Activated B cell treated with CpG ODN at 0.5 μM for 24 hours (primary cell): ENCODE measurements around the gene GIGYF2. TPM values are rescaled to one million over a fixed set of nuclear protein-coding genes. Genes with fewer than 3 reads are reported as not detected.

ENCODE experiments used
- ATAC-seq: fragments of 200-7000 bp; cut with Tn5 transposase; one replicate; pipeline ENCODE4 v1.10.0; 2021; ENCODE audit warnings: low read depth, mild to moderate bottlenecking, moderate library complexity
- CTCF ChIA-PET: fragments of 350-600 bp; sonication (Branson Sonifier 250); formaldehyde crosslinking; loops from one replicate; lab custom pipeline; 2021; ENCODE audit warnings: antibody characterized with exemption; lab: Charles Lee
- POLR2A ChIA-PET: fragments of 350-600 bp; sonication (Branson Sonifier 250); formaldehyde crosslinking; loops from one replicate; lab custom pipeline; 2021; ENCODE audit warnings: antibody characterized with exemption; lab: Charles Lee
- DNase-seq: peaks from one replicate; pipeline ENCODE4 v3.0.0; 2022
- H3K27ac Mint-ChIP-seq: one replicate; pipeline ENCODE4 v1.8.0; 2020; ENCODE audit warnings: mixed read lengths
- H3K27me3 Mint-ChIP-seq: one replicate; pipeline ENCODE4 v1.8.0; 2021; ENCODE audit warnings: mixed read lengths
- H3K36me3 Mint-ChIP-seq: one replicate; pipeline ENCODE4 v1.8.0; 2021; ENCODE audit warnings: low read depth, mixed read lengths
- H3K4me1 Mint-ChIP-seq: one replicate; pipeline ENCODE4 v1.8.0; 2021; ENCODE audit warnings: mixed read lengths
- H3K4me3 Mint-ChIP-seq: one replicate; pipeline ENCODE4 v1.8.0; 2020; ENCODE audit warnings: mild to moderate bottlenecking, mixed read lengths
- H3K9me3 Mint-ChIP-seq: one replicate; pipeline ENCODE4 v1.8.0; 2020; ENCODE audit warnings: mixed read lengths
- intact Hi-C: fragments of 100-400 bp; cut with micrococcal nuclease; formaldehyde crosslinking; loops from one replicate; pipeline ENCODE4 v1.15.1; 2024
- total RNA-seq: library from RNA; stranded (reverse); gene quantifications from 2 replicates; pipeline ENCODE4 v1.2.3, GENCODE V29; 2022
- TF ChIP-seq, protein P1 (sequence below): fragments of 200-600 bp; IDR thresholded peaks from one replicate; pipeline ENCODE4 v1.8.0; 2022; ENCODE audit warnings: antibody characterized with exemption, mild to moderate bottlenecking

The GIGYF2 gene
- total RNA-seq, 1 donor from 2014 or later, result 77.9 TPM

DNA sequence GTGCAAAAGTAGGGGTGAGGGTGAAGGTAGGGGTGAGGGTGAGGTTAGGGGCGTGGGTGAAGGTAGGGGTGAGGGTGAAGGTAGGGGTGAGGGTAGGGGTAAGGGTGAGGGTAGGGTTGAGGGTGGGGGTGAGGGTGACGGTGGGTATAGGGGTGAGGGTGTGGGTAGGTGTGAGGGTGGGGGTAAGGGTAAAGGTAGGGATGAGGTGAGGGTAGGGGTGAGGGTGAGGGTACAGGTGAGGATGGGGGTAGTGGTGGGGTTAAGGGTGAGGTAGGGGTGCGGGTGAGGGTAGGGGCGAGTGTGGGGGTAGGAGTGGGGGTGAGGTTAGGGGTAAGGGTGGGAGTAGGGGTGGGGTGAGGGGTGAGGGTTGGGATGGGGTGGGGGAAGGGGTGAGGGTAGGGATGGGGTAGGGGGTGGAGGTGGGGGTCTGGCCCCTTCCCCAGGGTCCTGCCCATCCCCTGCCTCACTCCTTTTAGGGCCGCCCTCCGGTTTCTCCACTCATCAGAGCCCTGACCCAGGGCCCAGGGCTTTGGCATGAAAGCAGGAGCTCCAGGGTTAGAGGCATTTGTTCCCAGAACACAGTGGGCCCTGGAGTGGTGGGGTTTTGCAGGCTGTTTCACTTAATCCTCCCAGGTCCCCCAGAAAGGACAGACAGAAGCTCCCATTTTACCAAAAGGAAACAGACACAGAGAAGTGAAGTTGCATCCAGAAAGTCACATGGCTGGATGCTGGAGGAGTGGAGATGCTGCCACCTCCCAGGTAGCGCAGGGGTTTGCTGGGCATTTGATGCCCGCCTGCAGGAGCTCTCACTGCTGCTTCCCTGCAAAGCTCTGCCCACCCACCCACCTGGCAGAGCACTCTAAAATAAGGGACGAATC is 199.8 kb downstream of the GIGYF2 start:
- Mint-ChIP-seq H3K9me3 (no peaks in the 10 kb centered on the region), H3K4me3 (no peak overlapping the region), H3K27me3 (peaks cover 9% of the 10 kb centered on the region), H3K27ac (no peak overlapping the region), H3K4me1 (no peaks in the 10 kb centered on the region), H3K36me3 (no peaks in the 10 kb centered on the region)
- ATAC-seq, result no peak
- intact Hi-C loops, result no loop called here
- TF ChIP-seq, protein P1, sequence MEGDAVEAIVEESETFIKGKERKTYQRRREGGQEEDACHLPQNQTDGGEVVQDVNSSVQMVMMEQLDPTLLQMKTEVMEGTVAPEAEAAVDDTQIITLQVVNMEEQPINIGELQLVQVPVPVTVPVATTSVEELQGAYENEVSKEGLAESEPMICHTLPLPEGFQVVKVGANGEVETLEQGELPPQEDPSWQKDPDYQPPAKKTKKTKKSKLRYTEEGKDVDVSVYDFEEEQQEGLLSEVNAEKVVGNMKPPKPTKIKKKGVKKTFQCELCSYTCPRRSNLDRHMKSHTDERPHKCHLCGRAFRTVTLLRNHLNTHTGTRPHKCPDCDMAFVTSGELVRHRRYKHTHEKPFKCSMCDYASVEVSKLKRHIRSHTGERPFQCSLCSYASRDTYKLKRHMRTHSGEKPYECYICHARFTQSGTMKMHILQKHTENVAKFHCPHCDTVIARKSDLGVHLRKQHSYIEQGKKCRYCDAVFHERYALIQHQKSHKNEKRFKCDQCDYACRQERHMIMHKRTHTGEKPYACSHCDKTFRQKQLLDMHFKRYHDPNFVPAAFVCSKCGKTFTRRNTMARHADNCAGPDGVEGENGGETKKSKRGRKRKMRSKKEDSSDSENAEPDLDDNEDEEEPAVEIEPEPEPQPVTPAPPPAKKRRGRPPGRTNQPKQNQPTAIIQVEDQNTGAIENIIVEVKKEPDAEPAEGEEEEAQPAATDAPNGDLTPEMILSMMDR, result no peak
- ChIA-PET POLR2A (no interaction called here), CTCF (no interaction called here)
- DNase-seq, result no peak

DNA sequence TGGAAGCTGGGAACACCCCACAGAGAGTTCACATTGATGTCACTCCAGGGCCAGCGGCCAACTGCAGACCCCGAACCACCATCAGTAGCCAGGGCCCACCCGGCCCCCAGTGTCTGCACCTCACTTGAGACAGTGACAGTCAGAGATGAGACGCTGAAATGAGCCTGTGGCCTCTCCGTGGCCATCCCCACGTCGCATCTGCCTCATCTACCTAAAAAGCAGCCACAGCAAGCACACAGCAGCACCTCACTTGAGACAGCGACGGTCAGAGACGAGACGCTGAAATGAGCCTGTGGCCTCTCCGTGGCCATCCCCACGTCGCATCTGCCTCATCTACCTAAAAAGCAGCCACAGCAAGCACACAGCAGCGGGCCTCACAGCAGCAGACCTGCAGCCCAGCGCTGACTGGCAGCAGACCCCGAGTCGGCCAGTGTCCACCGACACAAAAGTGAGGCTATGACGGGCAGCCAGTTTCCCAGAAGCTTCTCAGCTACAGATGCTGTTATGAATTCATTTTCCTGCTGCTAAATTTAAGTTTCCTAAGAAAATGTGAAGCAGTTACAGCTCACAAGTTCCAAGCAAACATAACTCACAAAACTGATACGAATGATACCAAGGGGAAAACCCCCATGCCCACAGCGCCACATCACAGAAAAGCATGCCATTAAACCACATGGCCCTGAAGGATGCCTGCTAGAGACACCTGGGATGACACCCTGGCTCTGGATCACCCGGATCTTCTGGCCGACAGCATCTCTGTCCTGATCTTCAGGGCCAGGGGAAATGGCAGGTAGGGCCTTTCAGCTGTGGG is 200.7 kb downstream of the GIGYF2 start:
- ChIA-PET POLR2A (interaction anchor here (1.0 kb wide), 1 partner anchor 162 kb away, joined by 7 read pairs; the partner anchor contains the start of gene INPP5D), CTCF (no interaction called here)
- no peaks in the 10 kb centered on the region for H3K9me3 Mint-ChIP-seq
- no peak for DNase-seq
- H3K36me3 Mint-ChIP-seq, result no peaks in the 10 kb centered on the region
- intact Hi-C loops, result no loop called here
- H3K27me3 Mint-ChIP-seq, result peaks cover under 1% of the 10 kb centered on the region
- H3K4me3 Mint-ChIP-seq, result no peak overlapping the region
- TF ChIP-seq, protein P1, result no peak
- no peak for ATAC-seq
- H3K4me1 Mint-ChIP-seq, result no peaks in the 10 kb centered on the region
- no peak overlapping the region for H3K27ac Mint-ChIP-seq

DNA sequence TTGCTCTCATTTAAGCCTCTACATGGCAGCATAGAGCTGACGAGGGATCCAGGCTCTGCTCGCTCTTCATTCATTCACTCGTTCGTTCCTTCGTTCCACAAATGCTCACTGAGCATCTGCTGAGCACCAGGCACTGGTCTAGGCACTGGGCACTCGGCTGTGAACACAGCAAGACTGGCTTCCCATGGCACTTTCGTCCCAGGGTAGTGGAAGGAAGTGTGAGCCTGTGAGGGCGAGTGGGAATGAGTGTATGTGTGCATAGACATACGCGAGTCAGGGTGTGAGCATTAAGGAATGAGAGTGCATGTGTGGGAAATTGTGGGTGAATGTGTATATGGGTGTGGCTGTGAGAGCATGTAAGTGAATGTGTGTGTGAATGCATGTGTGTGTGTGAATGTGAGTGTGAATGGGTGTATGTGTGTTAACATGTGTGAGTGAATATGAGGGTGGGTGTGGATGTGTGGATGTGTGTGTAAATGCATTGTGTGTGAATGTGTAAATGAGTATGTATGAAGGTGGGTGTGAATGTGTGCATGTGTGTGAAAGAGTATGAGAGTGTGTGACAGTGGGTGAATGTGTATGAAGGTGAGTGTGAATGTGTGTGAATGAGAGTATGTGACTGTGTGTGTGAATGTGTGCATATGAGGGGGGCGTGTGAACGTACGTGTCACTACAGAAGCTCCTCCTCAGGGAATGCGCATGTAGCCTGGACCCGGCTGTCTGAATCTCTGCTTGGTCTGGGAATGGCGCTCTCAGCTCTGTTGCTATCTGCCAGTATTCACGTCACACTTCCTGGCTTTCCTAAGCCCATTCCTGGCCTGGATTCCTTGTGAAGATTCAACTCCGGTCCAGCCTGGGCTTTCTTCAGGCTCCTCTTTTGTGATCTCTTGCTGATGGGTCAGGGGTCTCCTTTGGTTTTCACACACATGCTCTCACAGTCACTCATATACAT is 201.7 kb downstream of the GIGYF2 start:
- POLR2A ChIA-PET, result interaction anchor here (1.0 kb wide), 1 partner anchor 161 kb away, joined by 7 read pairs; the partner anchor contains the start of gene INPP5D
- TF ChIP-seq, protein P1, result no peak
- no peaks in the 10 kb centered on the region for H3K4me1 Mint-ChIP-seq
- H3K4me3 Mint-ChIP-seq, result no peak overlapping the region
- H3K27me3 Mint-ChIP-seq, result no peaks in the 10 kb centered on the region
- no peaks in the 10 kb centered on the region for H3K9me3 Mint-ChIP-seq
- DNase-seq (no peak), ATAC-seq (no peak)
- H3K27ac Mint-ChIP-seq, result no peak overlapping the region
- no peaks in the 10 kb centered on the region for H3K36me3 Mint-ChIP-seq
- intact Hi-C loops, result no loop called here
- CTCF ChIA-PET, result no interaction called here

DNA sequence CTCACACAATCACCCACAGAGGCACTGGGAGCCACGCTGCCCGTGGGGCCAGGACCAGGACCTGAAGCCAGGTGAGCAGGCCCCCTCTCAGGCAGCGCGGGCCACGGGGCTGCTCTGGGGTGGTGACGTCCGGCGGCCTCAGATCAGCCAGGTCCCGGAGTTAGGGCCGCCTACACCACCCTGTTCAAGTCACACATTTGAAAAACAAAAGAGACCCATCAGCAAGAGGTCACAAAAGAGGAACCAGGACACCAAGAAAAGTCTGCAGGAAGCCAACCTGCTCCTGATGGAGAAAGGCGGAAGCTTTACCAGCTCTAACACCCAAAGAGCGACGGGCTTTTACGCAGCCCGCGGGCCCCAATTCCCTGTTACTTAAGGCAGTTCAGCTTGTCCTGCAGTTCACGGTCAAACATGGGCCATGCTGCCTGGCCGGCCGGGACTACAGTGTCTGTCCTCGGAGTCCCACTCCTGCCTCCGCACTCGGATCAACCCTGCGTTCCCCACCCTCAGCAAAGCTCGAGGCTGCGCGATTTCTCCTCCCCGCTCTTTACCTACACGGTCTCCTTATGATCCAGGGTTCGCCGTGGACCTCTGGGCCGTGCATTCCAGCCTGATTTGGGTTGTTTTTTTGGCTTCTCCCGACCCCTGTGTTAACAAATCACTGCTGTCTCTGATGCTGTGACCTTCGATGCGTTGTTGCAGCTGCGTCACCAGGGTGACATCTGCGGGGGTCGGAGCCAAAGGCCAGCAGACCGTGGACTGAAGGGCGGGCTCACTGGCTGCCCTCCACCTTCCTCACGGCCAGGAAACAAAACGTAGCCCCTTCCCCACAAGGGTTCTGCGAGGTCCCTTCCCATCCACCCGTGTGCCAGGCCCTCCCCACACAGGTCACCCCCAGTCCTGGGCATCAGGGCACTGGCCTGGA is 203.9 kb downstream of the GIGYF2 start:
- Mint-ChIP-seq H3K36me3 (no peaks in the 10 kb centered on the region), H3K4me1 (no peaks in the 10 kb centered on the region), H3K27ac (no peak overlapping the region), H3K4me3 (no peak overlapping the region), H3K9me3 (no peaks in the 10 kb centered on the region), H3K27me3 (no peaks in the 10 kb centered on the region)
- ATAC-seq, result no peak
- ChIA-PET POLR2A (no interaction called here), CTCF (no interaction called here)
- intact Hi-C loops, result no loop called here
- TF ChIP-seq, protein P1, result no peak
- no peak for DNase-seq
